HEK293 (cell line): Measurements from ENCODE around the gene GIT1.
A peak's percentile ranks its signal among the peaks of the same experiment; 100 is the strongest.

Experiments used
- CTCF ChIA-PET: fragments of 350-600 bp; formaldehyde crosslinking; extraction: SDS; loops from one replicate; lab custom pipeline; 2021; ENCODE audit warnings: antibody characterized with exemption; lab: Yijun Ruan, JAX
- POLR2A ChIA-PET: fragments of 300-600 bp; formaldehyde crosslinking; extraction: SDS; loops from one replicate; lab custom pipeline; 2020; ENCODE audit warnings: antibody characterized with exemption, inconsistent platforms; lab: Yijun Ruan, JAX
- H3K27ac ChIP-seq: fragments of 200-500 bp; sonication (Bioruptor generic); 2 replicates; pipeline ENCODE4 v1.5.1; 2014; ENCODE audit warnings: low read depth, low read length, control low read depth, inconsistent platforms; ENCODE audit errors: extremely low read depth
- H3K36me3 ChIP-seq, 2 experiments: fragments of 200-500 bp in 1 of 2; sonication (Bioruptor generic) in 1 of 2; 1 replicate in 1 of 2; 2 replicates in 1 of 2; pipeline ENCODE4 v1.5.1; 2014 to 2017; ENCODE audit warnings: inconsistent platforms in 2 of 2, low read length in 2 of 2; ENCODE audit not compliant: control insufficient read depth in 2 of 2, insufficient read depth in 1 of 2
- H3K4me1 ChIP-seq: fragments of 200-500 bp; sonication (Bioruptor generic); 2 replicates; pipeline ENCODE4 v1.5.1; 2014; ENCODE audit warnings: mild to moderate bottlenecking, low read length, inconsistent platforms; ENCODE audit not compliant: control insufficient read depth, insufficient read depth
- H3K4me3 ChIP-seq: 2 replicates; pipeline ENCODE4 v1.5.1; 2011; ENCODE audit warnings: low read depth, mild to moderate bottlenecking, control low read depth, low read length, moderate library complexity
- H3K9me3 ChIP-seq: fragments of 200-500 bp; sonication (Bioruptor generic); 2 replicates; pipeline ENCODE4 v1.5.1; 2014; ENCODE audit warnings: low read depth, low read length, inconsistent platforms; ENCODE audit not compliant: control insufficient read depth, insufficient read depth
- BCL11B ChIP-seq: fragments of 450-650 bp; formaldehyde crosslinking; IDR thresholded peaks from 2 replicates; pipeline ENCODE4 v1.5.1; 2016; ENCODE audit warnings: low read depth, missing biosample characterization, missing genetic modification characterization
- EGR2 ChIP-seq: fragments of 450-650 bp; formaldehyde crosslinking; IDR thresholded peaks from 2 replicates; pipeline ENCODE4 v1.5.1; 2016; ENCODE audit warnings: low read depth, missing biosample characterization, missing genetic modification characterization
- FEZF1 ChIP-seq: fragments of 450-650 bp; formaldehyde crosslinking; IDR thresholded peaks from 2 replicates; pipeline ENCODE4 v1.5.1; 2016; ENCODE audit warnings: missing biosample characterization, missing genetic modification characterization
- GLIS1 ChIP-seq: fragments of 450-650 bp; formaldehyde crosslinking; IDR thresholded peaks from 2 replicates; pipeline ENCODE4 v1.5.1; 2016; ENCODE audit warnings: missing biosample characterization, missing genetic modification characterization
- PRDM1 ChIP-seq: fragments of 450-650 bp; formaldehyde crosslinking; IDR thresholded peaks from 2 replicates; pipeline ENCODE4; 2016; ENCODE audit warnings: missing biosample characterization, missing genetic modification characterization
- RBAK ChIP-seq: fragments of 450-650 bp; formaldehyde crosslinking; IDR thresholded peaks from 2 replicates; pipeline ENCODE4 v1.5.1; 2016; ENCODE audit warnings: missing biosample characterization, missing genetic modification characterization
- SCRT2 ChIP-seq: fragments of 450-650 bp; formaldehyde crosslinking; IDR thresholded peaks from 2 replicates; pipeline ENCODE4 v1.5.1; 2016; ENCODE audit warnings: missing biosample characterization, missing genetic modification characterization
- SETDB1 ChIP-seq: IDR thresholded peaks from one replicate; pipeline ENCODE4 v1.6.1; 2017; ENCODE audit warnings: mild to moderate bottlenecking, low read length, moderate library complexity, mixed read lengths; ENCODE audit not compliant: insufficient read length
- ZBTB7A ChIP-seq: fragments of 450-650 bp; formaldehyde crosslinking; IDR thresholded peaks from 2 replicates; pipeline ENCODE4 v1.5.1; 2016; ENCODE audit warnings: low read depth, missing biosample characterization, missing genetic modification characterization
- ZFHX2 ChIP-seq: fragments of 450-650 bp; formaldehyde crosslinking; conservative IDR thresholded peaks from 2 replicates; pipeline ENCODE4 v1.5.1; 2016; ENCODE audit warnings: missing biosample characterization, missing genetic modification characterization
- ZFP69B ChIP-seq: fragments of 450-650 bp; formaldehyde crosslinking; IDR thresholded peaks from 2 replicates; pipeline ENCODE4 v1.5.1; 2016; ENCODE audit warnings: missing biosample characterization, missing genetic modification characterization
- ZNF10 ChIP-seq: fragments of 450-650 bp; formaldehyde crosslinking; IDR thresholded peaks from 2 replicates; pipeline ENCODE4 v1.5.1; 2017; ENCODE audit warnings: missing biosample characterization, missing genetic modification characterization
- ZNF133 ChIP-seq: fragments of 450-650 bp; formaldehyde crosslinking; IDR thresholded peaks from 2 replicates; pipeline ENCODE4 v1.5.1; 2016; ENCODE audit warnings: missing biosample characterization, missing genetic modification characterization
- ZNF138 ChIP-seq: fragments of 450-650 bp; formaldehyde crosslinking; IDR thresholded peaks from 2 replicates; pipeline ENCODE4 v1.5.1; 2016; ENCODE audit warnings: missing biosample characterization, missing genetic modification characterization, borderline replicate concordance
- ZNF24 ChIP-seq: fragments of 450-650 bp; formaldehyde crosslinking; IDR thresholded peaks from 2 replicates; pipeline ENCODE4 v1.5.1; 2016; ENCODE audit warnings: missing biosample characterization, missing genetic modification characterization
- ZNF473 ChIP-seq: fragments of 450-650 bp; formaldehyde crosslinking; IDR thresholded peaks from 2 replicates; pipeline ENCODE4 v1.5.1; 2017; ENCODE audit warnings: missing biosample characterization, missing genetic modification characterization
- ZNF596 ChIP-seq: fragments of 450-650 bp; IDR thresholded peaks from 2 replicates; pipeline ENCODE4 v1.5.0; 2018; ENCODE audit warnings: missing biosample characterization, mild to moderate bottlenecking, missing genetic modification characterization, moderate library complexity
- ZNF600 ChIP-seq: fragments of 450-650 bp; formaldehyde crosslinking; IDR thresholded peaks from 2 replicates; pipeline ENCODE4 v1.5.1; 2016; ENCODE audit warnings: missing biosample characterization, missing genetic modification characterization
- ZNF621 ChIP-seq: fragments of 450-650 bp; formaldehyde crosslinking; IDR thresholded peaks from 2 replicates; pipeline ENCODE4 v1.5.1; 2017; ENCODE audit warnings: missing biosample characterization, missing genetic modification characterization
- ZNF623 ChIP-seq: fragments of 450-650 bp; formaldehyde crosslinking; IDR thresholded peaks from 2 replicates; pipeline ENCODE4 v1.5.1; 2016; ENCODE audit warnings: missing biosample characterization, missing genetic modification characterization
- ZNF664 ChIP-seq: fragments of 450-650 bp; formaldehyde crosslinking; IDR thresholded peaks from 2 replicates; pipeline ENCODE4 v1.5.1; 2016; ENCODE audit warnings: missing biosample characterization, missing genetic modification characterization
- ZNF670 ChIP-seq: fragments of 450-650 bp; formaldehyde crosslinking; IDR thresholded peaks from 2 replicates; pipeline ENCODE4 v1.5.1; 2016; ENCODE audit warnings: missing biosample characterization, missing genetic modification characterization, low read depth
- ZNF707 ChIP-seq: fragments of 450-650 bp; formaldehyde crosslinking; IDR thresholded peaks from 2 replicates; pipeline ENCODE4 v1.5.1; 2016; ENCODE audit warnings: missing biosample characterization, missing genetic modification characterization
- ZSCAN23 ChIP-seq: fragments of 450-650 bp; formaldehyde crosslinking; IDR thresholded peaks from 2 replicates; pipeline ENCODE4 v1.5.1; 2016; ENCODE audit warnings: missing biosample characterization, missing genetic modification characterization
- ZSCAN30 ChIP-seq: fragments of 450-650 bp; IDR thresholded peaks from 2 replicates; pipeline ENCODE4 v1.5.1; 2018; ENCODE audit warnings: missing biosample characterization, mild to moderate bottlenecking, missing genetic modification characterization, moderate library complexity
- TF ChIP-seq, protein P1 (sequence below): fragments of 450-650 bp; formaldehyde crosslinking; IDR thresholded peaks from 2 replicates; pipeline ENCODE4 v1.5.1; 2017; ENCODE audit warnings: missing biosample characterization, missing genetic modification characterization
- TF ChIP-seq, protein P2 (sequence below): fragments of 450-650 bp; formaldehyde crosslinking; IDR thresholded peaks from 2 replicates; pipeline ENCODE4 v1.5.1; 2017; ENCODE audit warnings: missing biosample characterization, missing genetic modification characterization

The GIT1 gene

DNA sequence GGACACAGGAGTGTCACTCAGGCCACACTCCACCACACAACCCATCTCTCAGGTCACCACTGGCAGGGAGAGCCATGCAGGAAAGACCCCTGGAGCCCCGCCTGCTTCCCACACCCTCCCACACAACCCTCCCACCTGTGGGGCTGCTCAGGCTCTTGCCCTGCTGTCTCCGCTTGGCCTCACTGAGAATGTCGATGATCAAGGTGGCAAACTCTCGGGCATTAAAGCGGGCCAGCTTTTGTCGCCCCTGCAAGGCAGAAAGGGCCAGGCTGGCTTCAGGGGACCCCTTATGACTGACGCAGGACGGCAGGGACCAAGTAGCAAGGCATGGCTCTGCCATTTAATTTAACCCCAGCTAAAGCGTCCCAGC is 12.5 kb downstream of the GIT1 start:
- Histone ChIP-seq H3K36me3 (peaks cover 14 to 94% of the 10 kb centered on the region in 2 experiments), H3K4me1 (no peaks in the 10 kb centered on the region), H3K9me3 (no peaks in the 10 kb centered on the region), H3K4me3 (no peak overlapping the region), H3K27ac (no peak overlapping the region)
- TF ChIP-seq RBAK (tag by site-specific recombination) = no peak
- TF ChIP-seq EGR2 (tag by site-specific recombination) = peak; percentile 64
- TF ChIP-seq, protein P1, sequence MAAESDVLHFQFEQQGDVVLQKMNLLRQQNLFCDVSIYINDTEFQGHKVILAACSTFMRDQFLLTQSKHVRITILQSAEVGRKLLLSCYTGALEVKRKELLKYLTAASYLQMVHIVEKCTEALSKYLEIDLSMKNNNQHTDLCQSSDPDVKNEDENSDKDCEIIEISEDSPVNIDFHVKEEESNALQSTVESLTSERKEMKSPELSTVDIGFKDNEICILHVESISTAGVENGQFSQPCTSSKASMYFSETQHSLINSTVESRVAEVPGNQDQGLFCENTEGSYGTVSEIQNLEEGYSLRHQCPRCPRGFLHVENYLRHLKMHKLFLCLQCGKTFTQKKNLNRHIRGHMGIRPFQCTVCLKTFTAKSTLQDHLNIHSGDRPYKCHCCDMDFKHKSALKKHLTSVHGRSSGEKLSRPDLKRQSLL (tag by site-specific recombination) = no peak
- TF ChIP-seq ZFHX2 = peak; percentile 74
- no peak for TF ChIP-seq ZNF138
- TF ChIP-seq ZNF670 (tag by site-specific recombination) = no peak
- peak; percentile 29; the same call in 1 of the 2 replicates for TF ChIP-seq SCRT2 (tag by site-specific recombination)
- no peak for TF ChIP-seq ZNF600 (tag by site-specific recombination)
- ChIA-PET CTCF (interaction anchor here (0.5 to 1.3 kb wide), 2 partner anchors 207 to 506 kb away, joined by 3 to 4 read pairs; no protein-coding TSS in a partner anchor), POLR2A (interaction anchor here (1.0 to 1.4 kb wide), 4 partner anchors 10 to 283 kb away, joined by 3 to 5 read pairs (median 4); partner anchors contain the start of genes ABHD15 and NUFIP2)

DNA sequence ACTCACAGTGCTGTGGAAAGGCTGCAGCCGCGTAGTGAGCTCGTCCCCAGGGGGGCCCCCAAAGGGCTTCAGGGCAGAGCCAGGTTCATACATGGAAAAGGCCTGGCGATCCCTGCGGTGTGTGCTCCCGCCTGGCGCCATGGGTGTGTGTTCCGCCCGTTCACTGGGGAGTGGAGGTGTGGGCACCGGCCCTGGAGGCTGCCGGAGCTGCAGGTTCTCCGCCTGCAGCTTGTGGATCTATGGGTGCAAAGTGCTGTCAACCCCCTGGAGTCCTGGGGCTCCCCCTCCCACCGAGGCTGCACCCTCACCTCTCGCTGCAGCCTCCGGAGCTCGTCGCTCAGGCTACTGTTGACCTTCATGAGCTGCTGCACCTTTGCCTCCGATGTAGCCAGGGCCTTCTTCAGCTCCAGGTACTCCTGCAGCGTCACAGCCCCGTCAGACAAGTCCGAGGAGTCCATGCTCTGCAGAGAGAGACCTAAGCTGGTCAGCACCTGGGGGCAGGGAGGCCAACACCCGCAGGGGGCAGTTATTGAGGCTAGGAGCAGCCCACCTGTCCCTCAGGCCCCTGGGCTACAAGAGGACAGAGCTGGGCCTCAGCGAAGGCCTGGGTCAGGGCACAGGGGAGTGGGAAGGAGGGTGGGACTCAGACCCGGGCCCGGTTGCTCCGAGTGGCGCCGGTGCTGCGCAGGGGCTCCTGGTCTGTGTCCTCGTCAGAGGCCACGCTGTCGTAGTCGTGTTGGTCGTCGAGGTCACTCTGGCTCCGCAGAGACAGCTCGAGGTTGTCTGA is 13.0 kb downstream of the GIT1 start:
- POLR2A ChIA-PET = interaction anchor here (1.0 to 2.7 kb wide), 4 partner anchors 9 to 282 kb away, joined by 3 to 11 read pairs (median 4); partner anchors contain the start of genes ABHD15, ANKRD13B and NUFIP2
- Histone ChIP-seq H3K27ac (no peak overlapping the region), H3K4me3 (no peak overlapping the region), H3K36me3 (peaks cover 14 to 94% of the 10 kb centered on the region in 2 experiments), H3K9me3 (no peaks in the 10 kb centered on the region), H3K4me1 (no peaks in the 10 kb centered on the region)
- TF ChIP-seq GLIS1 (tag by site-specific recombination) (peak; percentile 43; the same call in 1 of the 2 replicates), ZNF664 (no peak), FEZF1 (tag by site-specific recombination) (no peak), ZNF24 (tag by site-specific recombination) (no peak), ZSCAN23 (tag by site-specific recombination) (no peak), ZBTB7A (tag by site-specific recombination) (no peak), ZNF133 (tag by site-specific recombination) (no peak), ZSCAN30 (tag by site-specific recombination) (no peak)
- CTCF ChIA-PET = interaction anchor here (0.5 to 1.3 kb wide), 2 partner anchors 207 to 507 kb away, joined by 3 to 4 read pairs; no protein-coding TSS in a partner anchor

DNA sequence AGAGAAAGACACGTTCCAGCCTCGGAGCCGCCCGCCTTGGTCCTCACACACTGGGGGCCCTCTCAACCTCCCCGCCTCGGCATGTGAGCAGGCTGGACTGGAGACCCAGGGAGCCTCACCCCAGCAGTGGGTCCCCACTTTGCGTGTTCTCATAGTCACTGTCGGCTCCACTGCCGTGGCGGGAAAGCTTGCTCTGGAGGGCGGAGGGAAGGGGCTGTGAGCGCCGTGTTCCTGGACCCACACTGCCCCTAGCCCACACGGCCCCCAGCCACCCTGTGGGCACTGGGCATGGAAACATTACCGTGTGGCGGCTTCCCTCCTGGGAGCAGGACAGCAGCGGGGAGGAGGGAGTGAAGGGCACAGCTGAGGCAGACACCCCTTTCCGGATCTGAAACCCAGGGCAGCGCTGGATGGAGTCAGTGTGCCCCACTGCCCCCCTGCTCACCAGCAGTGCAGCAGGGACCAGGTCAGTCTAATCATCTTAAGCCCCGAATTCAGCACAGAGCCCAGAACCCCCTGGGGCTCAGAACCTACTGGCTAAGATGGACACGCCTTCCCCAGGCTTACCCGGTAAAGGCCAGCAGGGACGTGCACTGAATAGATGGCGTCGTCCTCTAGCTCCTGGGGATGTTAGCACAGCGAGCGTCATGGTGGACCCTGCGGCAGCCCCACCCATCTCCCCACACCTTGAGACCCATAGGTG is 13.8 kb downstream of the GIT1 start:
- no peaks in the 10 kb centered on the region for H3K4me1 ChIP-seq
- ChIA-PET CTCF (interaction anchor here (1.3 kb wide), 1 partner anchor 206 kb away, joined by 4 read pairs; no protein-coding TSS in a partner anchor), POLR2A (interaction anchor here (0.5 to 2.7 kb wide), 4 partner anchors 13 to 269 kb away, joined by 3 to 11 read pairs (median 5); partner anchors contain the start of gene ANKRD13B)
- H3K27ac ChIP-seq = no peak overlapping the region
- no peak overlapping the region for H3K4me3 ChIP-seq
- no peaks in the 10 kb centered on the region for H3K9me3 ChIP-seq
- peaks cover 9 to 95% of the 10 kb centered on the region in 2 experiments for H3K36me3 ChIP-seq
- no peak for TF ChIP-seq ZNF621 (tag by site-specific recombination)
- TF ChIP-seq, protein P2, sequence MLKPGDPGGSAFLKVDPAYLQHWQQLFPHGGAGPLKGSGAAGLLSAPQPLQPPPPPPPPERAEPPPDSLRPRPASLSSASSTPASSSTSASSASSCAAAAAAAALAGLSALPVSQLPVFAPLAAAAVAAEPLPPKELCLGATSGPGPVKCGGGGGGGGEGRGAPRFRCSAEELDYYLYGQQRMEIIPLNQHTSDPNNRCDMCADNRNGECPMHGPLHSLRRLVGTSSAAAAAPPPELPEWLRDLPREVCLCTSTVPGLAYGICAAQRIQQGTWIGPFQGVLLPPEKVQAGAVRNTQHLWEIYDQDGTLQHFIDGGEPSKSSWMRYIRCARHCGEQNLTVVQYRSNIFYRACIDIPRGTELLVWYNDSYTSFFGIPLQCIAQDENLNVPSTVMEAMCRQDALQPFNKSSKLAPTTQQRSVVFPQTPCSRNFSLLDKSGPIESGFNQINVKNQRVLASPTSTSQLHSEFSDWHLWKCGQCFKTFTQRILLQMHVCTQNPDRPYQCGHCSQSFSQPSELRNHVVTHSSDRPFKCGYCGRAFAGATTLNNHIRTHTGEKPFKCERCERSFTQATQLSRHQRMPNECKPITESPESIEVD (tag by site-specific recombination) = no peak
- TF ChIP-seq, protein P1 (tag by site-specific recombination) = no peak
- TF ChIP-seq ZNF596 (tag by site-specific recombination) = no peak
- no peak for TF ChIP-seq BCL11B
- TF ChIP-seq ZFP69B = no peak
- no peak for TF ChIP-seq SETDB1
- no peak for TF ChIP-seq ZNF473
- no peak for TF ChIP-seq ZNF24 (tag by site-specific recombination)
- no peak for TF ChIP-seq SCRT2 (tag by site-specific recombination)
- no peak for TF ChIP-seq ZNF623 (tag by site-specific recombination)
- TF ChIP-seq ZNF10 = no peak
- no peak for TF ChIP-seq PRDM1
- TF ChIP-seq ZNF707 (tag by site-specific recombination) = no peak
